K562 (cell line): Measurements from ENCODE around the gene AKT2. TPM values are rescaled to one million over a fixed set of nuclear protein-coding genes. Genes with fewer than 3 reads are reported as not detected.

ENCODE experiments used
- CHCHD3 ChIP-seq: fragments of 250-450 bp; sonication (Bioruptor Pico); IDR thresholded peaks from 2 replicates; pipeline ENCODE4 v2.1.2; 2022; ENCODE audit warnings: mild to moderate bottlenecking
- DDX20 ChIP-seq: fragments of 450-650 bp; IDR thresholded peaks from 2 replicates; pipeline ENCODE4 v1.6.1; 2016; ENCODE audit warnings: missing genetic modification characterization, low read depth, mild to moderate bottlenecking, missing compliant biosample characterization, moderate library complexity
- ELF2 ChIP-seq: fragments of 250-450 bp; sonication (Bioruptor Pico); IDR thresholded peaks from 2 replicates; pipeline ENCODE4 v1.5.0; 2021; ENCODE audit warnings: mild to moderate bottlenecking
- ETV1 ChIP-seq: fragments of 450-650 bp; conservative IDR thresholded peaks from 2 replicates; pipeline ENCODE4 v1.6.1; 2016; ENCODE audit warnings: missing genetic modification characterization, control low read depth, low read depth, missing compliant biosample characterization
- FOSL1 ChIP-seq: fragments of 200-800 bp; sonication (Bioruptor generic); conservative IDR thresholded peaks from 2 replicates; pipeline ENCODE4 v1.6.1; 2016; ENCODE audit warnings: missing genetic modification characterization, missing compliant biosample characterization
- HMGN3 ChIP-seq: IDR thresholded peaks from 2 replicates; pipeline ENCODE4 v1.6.1; 2011; ENCODE audit warnings: borderline replicate concordance, low read depth, mild to moderate bottlenecking, mixed read lengths, low read length; ENCODE audit not compliant: insufficient read length; ENCODE audit errors: extremely low read depth
- IRF2 ChIP-seq: sonication (generic); formaldehyde crosslinking; IDR thresholded peaks from 2 replicates; pipeline ENCODE4 v1.8.1; 2022; ENCODE audit warnings: mild to moderate bottlenecking, missing genetic modification reagents
- KLF10 ChIP-seq: fragments of 250-450 bp; sonication (Bioruptor Pico); IDR thresholded peaks from 2 replicates; pipeline ENCODE4 v1.6.1; 2021; ENCODE audit warnings: matching md5 sums
- MED1 ChIP-seq: sonication (generic); formaldehyde crosslinking; IDR thresholded peaks from 2 replicates; pipeline ENCODE4 v1.8.1; 2023; ENCODE audit warnings: missing genetic modification reagents, borderline replicate concordance
- MXI1 ChIP-seq: IDR thresholded peaks from 2 replicates; pipeline ENCODE4 v1.6.1; 2011; ENCODE audit warnings: low read depth, mild to moderate bottlenecking, improper control_type of control experiment, low read length
- PCBP1 ChIP-seq: fragments of 200-400 bp; formaldehyde crosslinking; IDR thresholded peaks from 2 replicates; pipeline ENCODE4 v1.6.1; 2018; ENCODE audit warnings: mild to moderate bottlenecking, low read depth, low read length; ENCODE audit not compliant: poor library complexity, severe bottlenecking
- PCBP2 ChIP-seq: fragments of 200-400 bp; formaldehyde crosslinking; IDR thresholded peaks from 2 replicates; pipeline ENCODE4 v1.6.1; 2018; ENCODE audit warnings: low read length, low read depth, mild to moderate bottlenecking, moderate library complexity; ENCODE audit not compliant: poor library complexity, severe bottlenecking
- PRMT5 ChIP-seq: sonication (generic); formaldehyde crosslinking; IDR thresholded peaks from 2 replicates; pipeline ENCODE4 v1.5.0; 2020; ENCODE audit warnings: missing genetic modification reagents
- RBM22 ChIP-seq: fragments of 200-400 bp; formaldehyde crosslinking; IDR thresholded peaks from 2 replicates; pipeline ENCODE4 v1.6.1; 2018; ENCODE audit warnings: low read length, low read depth; ENCODE audit not compliant: poor library complexity, severe bottlenecking
- SAP30 ChIP-seq: fragments of 200-600 bp; sonication (generic); IDR thresholded peaks from 2 replicates; pipeline ENCODE4 v1.6.1; 2012; ENCODE audit warnings: borderline replicate concordance, low read depth, mild to moderate bottlenecking, moderate library complexity, low read length, control low read depth, inconsistent platforms; ENCODE audit not compliant: insufficient read depth, poor library complexity, severe bottlenecking
- TBL1XR1 ChIP-seq, 2 experiments: IDR thresholded peaks; 2 replicates each; pipeline ENCODE4 v1.6.1; 2012; ENCODE audit warnings: improper control_type of control experiment in 2 of 2, low read length in 2 of 2, mild to moderate bottlenecking in 1 of 2
- ZBED1 ChIP-seq: IDR thresholded peaks from 2 replicates; pipeline ENCODE4 v1.6.1; 2014
- ZBTB17 ChIP-seq: fragments of 450-650 bp; formaldehyde crosslinking; IDR thresholded peaks from 2 replicates; pipeline ENCODE4 v1.4.0; 2020; ENCODE audit warnings: mild to moderate bottlenecking
- ZNF217 ChIP-seq: sonication (generic); formaldehyde crosslinking; IDR thresholded peaks from 2 replicates; pipeline ENCODE4 v1.8.0; 2022; ENCODE audit warnings: mild to moderate bottlenecking, missing genetic modification reagents
- ZNF354B ChIP-seq: fragments of 250-450 bp; sonication (Bioruptor Pico); IDR thresholded peaks from 2 replicates; pipeline ENCODE4 v1.4.0; 2020
- ZNF766 ChIP-seq: fragments of 200-800 bp; sonication (Bioruptor generic); conservative IDR thresholded peaks from 2 replicates; pipeline ENCODE4 v1.6.1; 2016; ENCODE audit warnings: missing genetic modification characterization, missing compliant biosample characterization
- polyA plus RNA-seq, 8 experiments: library from polyadenylated mRNA; depleted of rRNA in 4 of 8; stranded (reverse) in 5 of 8; unstranded in 3 of 8; fragments of >200 nt; fragmentation: Nextera tagmentation in 2 of 8; fragmentation: Illumina TruSeq in 1 of 8; extraction: Ambion mirVana in 2 of 8; extraction: Trizol in 1 of 8; gene quantifications; 2 replicates each; pipeline versions ENCODE4 v1.2.1 to v1.2.3, GENCODE V29; 2011 to 2014; ENCODE audit warnings: inconsistent platforms in 1 of 8, missing spikeins in 1 of 8
- total RNA-seq, 7 experiments: library from RNA; depleted of rRNA in 6 of 7; stranded (reverse); fragments of >200 nt in 6 of 7; fragmentation: Illumina TruSeq in 2 of 7; extraction: Trizol in 2 of 7; gene quantifications; 2 replicates each; pipeline versions ENCODE4 v1.2.1 to v1.2.3, GENCODE V29; 2011 to 2021; ENCODE audit warnings: low replicate concordance in 1 of 7
- TF ChIP-seq, protein P1 (sequence below): fragments of 250-450 bp; sonication (Bioruptor Pico); IDR thresholded peaks from 2 replicates; pipeline ENCODE4 v1.8.0; 2022; ENCODE audit warnings: moderate library complexity, mild to moderate bottlenecking, inconsistent platforms
- TF ChIP-seq, protein P2 (sequence below), 2 experiments: fragments of 450-650 bp; IDR thresholded peaks; 2 replicates each; pipeline ENCODE4 v1.6.1; 2016
- TF ChIP-seq, protein P3 (sequence below): fragments of 250-450 bp; sonication (Bioruptor Pico); IDR thresholded peaks from 2 replicates; pipeline ENCODE4 v1.5.0; 2020; ENCODE audit warnings: mild to moderate bottlenecking, borderline replicate concordance
- TF ChIP-seq, protein P4 (sequence below): sonication (generic); formaldehyde crosslinking; IDR thresholded peaks from 2 replicates; pipeline ENCODE4 v1.8.1; 2023; ENCODE audit warnings: mild to moderate bottlenecking, missing genetic modification reagents

Gene AKT2
- total and polyA plus RNA-seq, 9 of the 15 experiments (the other 6 are each of a cell fraction or from before 2014, with no cell fraction given) = 1.1 to 132 (median 67.7) TPM

DNA sequence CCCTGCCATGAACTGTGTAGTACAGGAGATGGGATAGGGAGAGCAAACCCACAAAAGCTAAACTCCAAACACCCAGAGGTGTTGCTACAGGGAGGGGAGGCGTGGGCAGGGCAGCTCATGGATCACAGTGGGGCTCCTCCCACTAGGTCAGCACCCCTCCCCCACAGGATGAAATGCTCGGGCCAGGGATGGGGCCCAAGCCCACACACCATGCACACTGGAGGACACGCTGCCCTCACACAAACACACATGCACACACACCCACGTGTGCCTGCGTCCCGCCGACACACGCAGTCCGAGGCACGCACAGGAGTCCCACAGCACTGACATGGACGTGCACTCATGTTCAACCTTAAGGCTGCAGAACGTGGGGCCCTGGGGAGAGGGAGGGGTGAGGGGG lies 52.7 kb downstream of the AKT2 start (continued):
- TF ChIP-seq CHCHD3 (CRISPR knock-in tag) (no peak), ELF2 (no peak), SAP30 (no peak), RBM22 (peak; percentile 79), PRMT5 (CRISPR knock-in tag) (no peak), ZBED1 (no peak), TBL1XR1 (IDR thresholded peaks at IDR 0.05; ENCODE audit: low read length in 2 of 2) (no peak), MED1 (CRISPR knock-in tag) (no peak), ETV1 (tag) (peak; percentile 51; the same call in 1 of the 2 replicates), KLF10 (CRISPR knock-in tag) (no peak), PCBP2 (no peak), ZBTB17 (CRISPR knock-in tag) (no peak), ZNF766 (no peak), ZNF217 (CRISPR knock-in tag) (no peak), DDX20 (tag) (no peak), MXI1 (no peak), ZNF354B (CRISPR knock-in tag) (no peak), PCBP1 (no peak), IRF2 (CRISPR knock-in tag) (no peak), HMGN3 (no peak), FOSL1 (tag) (no peak)
- TF ChIP-seq, protein P1, sequence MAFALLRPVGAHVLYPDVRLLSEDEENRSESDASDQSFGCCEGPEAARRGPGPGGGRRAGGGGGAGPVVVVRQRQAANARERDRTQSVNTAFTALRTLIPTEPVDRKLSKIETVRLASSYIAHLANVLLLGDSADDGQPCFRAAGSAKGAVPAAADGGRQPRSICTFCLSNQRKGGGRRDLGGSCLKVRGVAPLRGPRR = no peak
- TF ChIP-seq, protein P2, sequence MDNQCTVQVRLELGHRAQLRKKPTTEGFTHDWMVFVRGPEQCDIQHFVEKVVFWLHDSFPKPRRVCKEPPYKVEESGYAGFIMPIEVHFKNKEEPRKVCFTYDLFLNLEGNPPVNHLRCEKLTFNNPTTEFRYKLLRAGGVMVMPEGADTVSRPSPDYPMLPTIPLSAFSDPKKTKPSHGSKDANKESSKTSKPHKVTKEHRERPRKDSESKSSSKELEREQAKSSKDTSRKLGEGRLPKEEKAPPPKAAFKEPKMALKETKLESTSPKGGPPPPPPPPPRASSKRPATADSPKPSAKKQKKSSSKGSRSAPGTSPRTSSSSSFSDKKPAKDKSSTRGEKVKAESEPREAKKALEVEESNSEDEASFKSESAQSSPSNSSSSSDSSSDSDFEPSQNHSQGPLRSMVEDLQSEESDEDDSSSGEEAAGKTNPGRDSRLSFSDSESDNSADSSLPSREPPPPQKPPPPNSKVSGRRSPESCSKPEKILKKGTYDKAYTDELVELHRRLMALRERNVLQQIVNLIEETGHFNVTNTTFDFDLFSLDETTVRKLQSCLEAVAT (IDR thresholded peaks at IDR 0.05) = no peak
- TF ChIP-seq, protein P3, sequence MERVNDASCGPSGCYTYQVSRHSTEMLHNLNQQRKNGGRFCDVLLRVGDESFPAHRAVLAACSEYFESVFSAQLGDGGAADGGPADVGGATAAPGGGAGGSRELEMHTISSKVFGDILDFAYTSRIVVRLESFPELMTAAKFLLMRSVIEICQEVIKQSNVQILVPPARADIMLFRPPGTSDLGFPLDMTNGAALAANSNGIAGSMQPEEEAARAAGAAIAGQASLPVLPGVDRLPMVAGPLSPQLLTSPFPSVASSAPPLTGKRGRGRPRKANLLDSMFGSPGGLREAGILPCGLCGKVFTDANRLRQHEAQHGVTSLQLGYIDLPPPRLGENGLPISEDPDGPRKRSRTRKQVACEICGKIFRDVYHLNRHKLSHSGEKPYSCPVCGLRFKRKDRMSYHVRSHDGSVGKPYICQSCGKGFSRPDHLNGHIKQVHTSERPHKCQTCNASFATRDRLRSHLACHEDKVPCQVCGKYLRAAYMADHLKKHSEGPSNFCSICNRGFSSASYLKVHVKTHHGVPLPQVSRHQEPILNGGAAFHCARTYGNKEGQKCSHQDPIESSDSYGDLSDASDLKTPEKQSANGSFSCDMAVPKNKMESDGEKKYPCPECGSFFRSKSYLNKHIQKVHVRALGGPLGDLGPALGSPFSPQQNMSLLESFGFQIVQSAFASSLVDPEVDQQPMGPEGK = no peak
- TF ChIP-seq, protein P4, sequence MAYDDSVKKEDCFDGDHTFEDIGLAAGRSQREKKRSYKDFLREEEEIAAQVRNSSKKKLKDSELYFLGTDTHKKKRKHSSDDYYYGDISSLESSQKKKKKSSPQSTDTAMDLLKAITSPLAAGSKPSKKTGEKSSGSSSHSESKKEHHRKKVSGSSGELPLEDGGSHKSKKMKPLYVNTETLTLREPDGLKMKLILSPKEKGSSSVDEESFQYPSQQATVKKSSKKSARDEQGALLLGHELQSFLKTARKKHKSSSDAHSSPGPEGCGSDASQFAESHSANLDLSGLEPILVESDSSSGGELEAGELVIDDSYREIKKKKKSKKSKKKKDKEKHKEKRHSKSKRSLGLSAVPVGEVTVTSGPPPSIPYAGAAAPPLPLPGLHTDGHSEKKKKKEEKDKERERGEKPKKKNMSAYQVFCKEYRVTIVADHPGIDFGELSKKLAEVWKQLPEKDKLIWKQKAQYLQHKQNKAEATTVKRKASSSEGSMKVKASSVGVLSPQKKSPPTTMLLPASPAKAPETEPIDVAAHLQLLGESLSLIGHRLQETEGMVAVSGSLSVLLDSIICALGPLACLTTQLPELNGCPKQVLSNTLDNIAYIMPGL (CRISPR knock-in tag) = no peak
